ENCODE results near the gene CFAP99.

The CFAP99 gene

DNA sequence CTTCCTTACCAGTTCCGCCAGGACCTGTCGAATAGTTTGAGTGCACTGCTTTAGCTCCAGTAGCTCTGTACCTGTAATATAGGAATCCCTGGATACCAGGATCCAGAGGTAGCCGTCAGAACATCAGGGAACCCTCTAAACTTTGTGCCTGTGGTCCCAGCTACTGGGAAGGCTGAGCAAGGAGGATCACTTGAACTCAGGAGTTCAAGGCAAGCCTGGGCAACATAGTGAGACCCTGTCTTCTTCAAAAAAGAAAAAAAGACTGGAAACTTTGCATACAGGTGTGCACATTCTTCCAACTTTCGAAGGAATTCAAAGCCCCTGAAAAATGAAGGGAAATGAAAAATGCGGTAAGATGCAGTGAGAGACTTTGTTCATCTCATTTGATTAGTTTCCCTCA lies 85.1 kb downstream of the CFAP99 start:
- H3K27ac ChIP-seq (ENCODE audit: low read depth, low read length), result no peak overlapping the region
- H3K9ac ChIP-seq (ENCODE audit: low read length), result no peak overlapping the region
- H3K4me3 ChIP-seq (ENCODE audit: low read length), result no peak overlapping the region
- H3K36me3 ChIP-seq (ENCODE audit: control insufficient read depth, insufficient read depth, low read length), result peaks cover 23% of the 10 kb centered on the region
- H3K4me1 ChIP-seq (ENCODE audit: control insufficient read depth, insufficient read depth, low read length), result no peaks in the 10 kb centered on the region
- no peaks in the 10 kb centered on the region for H3K27me3 ChIP-seq (ENCODE audit: control insufficient read depth, insufficient read depth, low read length)

DNA sequence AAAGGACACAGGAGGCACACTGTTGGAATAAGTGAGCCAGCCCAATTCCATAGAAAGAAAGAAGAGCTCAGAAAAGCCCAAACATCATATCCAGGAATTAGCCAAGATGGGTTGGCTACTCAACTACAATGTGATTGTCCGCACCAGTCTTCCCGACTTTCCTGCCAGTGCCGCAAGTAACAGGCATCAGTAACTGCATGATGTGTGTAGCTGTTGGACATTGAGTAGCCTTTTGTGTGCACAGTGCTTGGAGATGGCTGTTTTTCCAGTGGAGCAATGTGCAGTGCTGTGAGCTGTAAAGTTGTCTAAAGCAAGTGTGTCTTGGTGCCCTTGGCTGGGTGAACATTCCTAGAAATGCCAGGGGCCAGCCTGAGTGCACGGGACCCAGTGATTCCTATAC lies 88.5 kb downstream of the CFAP99 start:
- H3K4me1 ChIP-seq (ENCODE audit: control insufficient read depth, insufficient read depth, low read length), result no peaks in the 10 kb centered on the region
- no peaks in the 10 kb centered on the region for H3K27me3 ChIP-seq (ENCODE audit: control insufficient read depth, insufficient read depth, low read length)
- no peak overlapping the region for H3K9ac ChIP-seq (ENCODE audit: low read length)
- peaks cover 18% of the 10 kb centered on the region for H3K36me3 ChIP-seq (ENCODE audit: control insufficient read depth, insufficient read depth, low read length)
- H3K4me3 ChIP-seq (ENCODE audit: low read length), result no peak overlapping the region
- H3K27ac ChIP-seq (ENCODE audit: low read depth, low read length), result no peak overlapping the region

DNA sequence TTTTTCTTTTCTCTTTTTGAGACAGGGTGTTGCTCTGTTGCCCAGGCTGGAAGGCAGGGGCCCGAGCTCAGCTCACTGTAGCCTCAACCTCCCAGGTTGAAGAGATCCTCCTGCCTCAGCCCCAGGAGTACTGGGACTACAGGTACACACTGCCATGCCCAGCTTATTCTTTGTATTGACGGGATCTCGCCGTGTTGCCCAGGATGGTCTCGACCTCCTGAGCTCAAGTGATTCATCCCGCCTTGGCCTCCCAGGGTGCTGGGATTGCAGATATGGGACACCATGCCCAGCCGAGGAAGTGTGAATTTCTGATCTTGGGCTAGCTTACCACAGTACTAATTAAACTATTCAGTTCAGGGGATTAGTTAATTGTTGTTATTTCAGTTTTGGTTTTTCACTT lies 89.1 kb downstream of the CFAP99 start:
- Histone ChIP-seq H3K4me1 (ENCODE audit: control insufficient read depth, insufficient read depth, low read length) (no peaks in the 10 kb centered on the region), H3K36me3 (ENCODE audit: control insufficient read depth, insufficient read depth, low read length) (peaks cover 24% of the 10 kb centered on the region), H3K4me3 (ENCODE audit: low read length) (no peak overlapping the region), H3K27ac (ENCODE audit: low read depth, low read length) (no peak overlapping the region), H3K9ac (ENCODE audit: low read length) (no peak overlapping the region), H3K27me3 (ENCODE audit: control insufficient read depth, insufficient read depth, low read length) (no peaks in the 10 kb centered on the region)

DNA sequence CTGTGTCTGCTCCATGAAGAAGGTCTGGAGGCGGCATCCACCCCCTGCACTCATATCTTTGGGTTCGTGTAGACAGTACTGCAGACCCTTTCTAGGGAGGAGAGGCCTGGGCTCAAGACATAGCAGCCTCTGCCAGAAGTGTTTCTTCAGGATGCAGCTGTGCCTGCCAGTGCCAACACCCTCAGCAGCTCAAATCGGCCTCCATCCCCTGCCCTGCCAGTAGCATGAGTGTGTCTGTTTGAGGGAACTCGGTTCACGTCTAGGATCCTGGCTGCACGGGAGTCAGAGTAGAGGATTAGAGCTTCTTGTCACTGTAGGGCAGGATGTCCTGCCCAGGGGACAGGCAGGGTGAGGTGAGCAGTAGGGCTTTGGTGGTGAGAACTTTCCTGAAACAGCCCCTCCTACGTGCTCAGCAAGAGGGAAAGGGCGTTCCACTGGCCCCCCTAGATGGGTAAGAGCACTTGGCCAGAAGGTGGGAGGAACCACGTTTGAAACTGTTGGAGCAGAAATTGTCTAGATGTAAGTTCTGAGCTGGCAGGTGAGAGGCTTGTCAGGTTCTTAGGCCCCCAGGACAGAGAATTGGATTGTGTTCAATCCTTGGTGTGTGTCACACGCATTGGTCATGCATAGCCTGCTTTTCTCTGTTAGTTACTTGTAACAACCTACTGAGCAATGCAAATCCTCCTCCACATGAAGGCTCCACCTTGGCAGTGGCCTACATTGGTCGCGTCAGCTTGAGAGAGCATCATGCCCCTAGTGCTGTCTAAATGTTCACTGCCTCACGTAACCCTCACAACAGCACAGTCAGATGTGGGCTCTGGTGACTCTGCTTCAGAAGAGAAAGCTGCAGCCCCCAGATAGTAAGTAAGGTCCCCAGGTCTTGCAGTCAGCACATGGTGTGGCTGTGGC lies 91.8 kb downstream of the CFAP99 start:
- Histone ChIP-seq H3K9ac (ENCODE audit: low read length) (no peak overlapping the region), H3K27me3 (ENCODE audit: control insufficient read depth, insufficient read depth, low read length) (no peaks in the 10 kb centered on the region), H3K4me1 (ENCODE audit: control insufficient read depth, insufficient read depth, low read length) (no peaks in the 10 kb centered on the region), H3K36me3 (ENCODE audit: control insufficient read depth, insufficient read depth, low read length) (peaks cover 33% of the 10 kb centered on the region), H3K27ac (ENCODE audit: low read depth, low read length) (no peak overlapping the region), H3K4me3 (ENCODE audit: low read length) (no peak overlapping the region)

DNA sequence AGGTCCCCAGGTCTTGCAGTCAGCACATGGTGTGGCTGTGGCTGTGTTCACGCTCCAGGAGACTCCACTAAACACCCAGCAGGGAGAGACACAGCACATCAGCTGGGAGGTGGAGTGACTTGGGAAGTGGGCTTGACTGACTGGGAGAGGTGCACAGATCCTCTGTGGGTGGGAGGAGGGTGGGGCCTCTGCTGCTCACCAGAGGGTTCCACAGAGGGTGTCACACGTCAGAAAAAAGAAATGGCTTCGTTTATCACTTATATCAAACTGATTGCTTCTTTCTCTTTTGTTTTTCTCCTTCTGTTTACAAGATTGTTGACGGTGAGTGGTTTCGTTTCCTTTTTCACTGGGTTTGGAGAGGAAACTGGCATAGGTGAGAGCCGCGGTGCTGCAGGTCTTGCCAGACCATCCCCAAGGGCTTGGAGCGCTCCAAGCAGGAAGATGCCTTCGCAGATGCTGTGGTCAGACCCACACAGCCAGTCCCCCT lies 92.9 kb downstream of the CFAP99 start:
- Histone ChIP-seq H3K4me3 (ENCODE audit: low read length) (no peak overlapping the region), H3K9ac (ENCODE audit: low read length) (no peak overlapping the region), H3K36me3 (ENCODE audit: control insufficient read depth, insufficient read depth, low read length) (peaks cover 33% of the 10 kb centered on the region), H3K27ac (ENCODE audit: low read depth, low read length) (no peak overlapping the region), H3K4me1 (ENCODE audit: control insufficient read depth, insufficient read depth, low read length) (no peaks in the 10 kb centered on the region), H3K27me3 (ENCODE audit: control insufficient read depth, insufficient read depth, low read length) (no peaks in the 10 kb centered on the region)

Measured in rectal smooth muscle tissue (tissue), 1 donor.